Muscle of arm (tissue), 12 donors: Measurements from ENCODE around the gene ADGRV1. TPM values are rescaled to one million over a fixed set of nuclear protein-coding genes. Genes with fewer than 3 reads are reported as not detected.
A peak's percentile ranks its signal among the peaks of the same experiment; 100 is the strongest.

Experiments used
- DNase-seq: peaks from one replicate; pipeline ENCODE4 v3.0.0-alpha.2; 2013
- polyA plus RNA-seq, 12 donors: library from polyadenylated mRNA; unstranded; fragments of 120-200 nt; gene quantifications; one replicate each; pipeline ENCODE4 v1.2.1, GENCODE V29; 2013; ENCODE audit not compliant: insufficient read length in 12 of 12

ADGRV1 gene
- polyA plus RNA-seq, 12 donors, result 0.84 to 4.3 (median 1.3) TPM; not detected in 2

DNA sequence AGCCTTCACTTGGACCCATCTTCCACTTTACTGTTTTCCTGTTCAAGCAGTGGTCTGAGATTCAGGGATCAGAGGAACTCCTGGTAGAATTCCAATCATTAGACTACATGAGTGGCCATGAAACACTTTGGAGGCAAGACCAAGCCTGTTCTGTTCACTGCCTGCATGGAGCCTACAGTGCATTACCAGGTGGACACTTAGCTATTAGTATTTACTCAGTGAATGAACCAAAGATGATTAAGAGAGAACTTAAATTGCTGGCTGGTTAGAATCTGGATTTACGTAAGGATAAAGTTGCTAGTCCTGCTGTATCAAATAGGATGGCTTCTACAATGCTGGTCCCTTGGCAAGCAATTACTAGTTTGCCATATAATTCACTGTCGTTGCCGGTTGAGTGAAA lies 579.0 kb downstream of the ADGRV1 start:
- DNase-seq, result no peak

DNA sequence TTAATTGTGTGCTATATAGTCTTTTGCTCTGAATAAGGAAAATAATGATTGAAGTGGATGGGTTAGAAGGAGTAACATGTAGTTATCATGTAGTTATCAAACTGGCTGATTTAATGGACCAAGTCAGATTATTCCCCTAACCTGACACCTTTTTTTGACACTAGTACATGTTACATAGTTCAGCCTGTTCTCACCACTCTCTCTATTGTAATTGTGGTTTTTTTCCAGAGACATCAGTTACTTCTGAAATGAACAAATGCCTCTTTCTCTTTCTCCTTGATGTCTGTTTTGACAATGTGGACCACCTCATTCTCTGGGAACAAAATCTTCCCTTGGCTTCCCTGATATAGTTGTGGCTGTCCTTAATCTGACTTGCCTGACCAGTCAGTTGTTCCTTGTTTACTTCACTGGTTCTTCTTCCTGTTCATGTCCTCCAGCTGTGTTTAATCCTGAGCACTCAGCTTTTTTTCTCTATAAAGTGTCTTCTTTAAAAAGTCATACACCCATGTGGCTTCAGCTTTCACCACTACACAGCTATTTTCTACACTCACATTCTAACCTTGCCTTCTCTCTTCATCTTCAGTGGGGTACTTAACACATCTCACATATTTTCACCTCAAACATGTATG lies 581.1 kb downstream of the ADGRV1 start:
- no peak for DNase-seq

DNA sequence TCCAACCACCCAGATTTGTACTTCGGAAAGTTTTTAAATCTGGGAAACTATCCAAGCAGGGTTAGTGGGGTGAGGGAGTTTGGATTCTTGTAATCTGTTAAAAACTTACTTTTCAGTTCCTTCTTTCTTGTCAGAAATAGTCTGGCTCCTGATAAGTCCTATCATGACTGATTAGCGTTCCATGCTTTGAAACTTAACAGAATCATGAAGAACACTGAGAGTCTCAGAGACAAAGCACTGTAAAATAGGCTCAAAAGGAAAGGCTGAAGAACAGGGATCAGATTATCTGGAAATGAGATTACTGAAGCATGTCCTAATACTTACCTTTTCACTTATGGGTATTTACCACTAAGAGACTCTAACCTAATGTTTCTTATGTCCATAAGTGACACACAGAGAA lies 582.1 kb downstream of the ADGRV1 start:
- no peak for DNase-seq

DNA sequence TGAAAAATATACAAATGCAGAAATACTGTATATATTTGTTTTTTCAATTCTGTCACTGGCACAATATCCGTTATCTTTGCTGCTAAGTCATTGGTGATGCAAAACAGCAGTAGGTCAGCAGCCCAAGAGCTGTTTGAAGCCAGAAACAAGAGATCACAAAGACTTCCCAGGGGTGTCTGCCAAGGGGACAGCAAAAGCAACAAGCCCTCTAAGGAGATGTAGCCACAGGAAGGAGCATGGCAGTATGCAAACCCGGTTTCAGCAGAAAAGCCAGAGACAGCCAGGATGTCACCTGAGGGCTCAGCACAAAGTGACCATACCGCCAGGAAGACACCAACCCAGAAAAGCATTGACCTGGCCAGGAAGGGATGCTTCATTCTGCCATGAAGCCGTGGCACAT lies 583.0 kb downstream of the ADGRV1 start:
- DNase-seq, result no peak

DNA sequence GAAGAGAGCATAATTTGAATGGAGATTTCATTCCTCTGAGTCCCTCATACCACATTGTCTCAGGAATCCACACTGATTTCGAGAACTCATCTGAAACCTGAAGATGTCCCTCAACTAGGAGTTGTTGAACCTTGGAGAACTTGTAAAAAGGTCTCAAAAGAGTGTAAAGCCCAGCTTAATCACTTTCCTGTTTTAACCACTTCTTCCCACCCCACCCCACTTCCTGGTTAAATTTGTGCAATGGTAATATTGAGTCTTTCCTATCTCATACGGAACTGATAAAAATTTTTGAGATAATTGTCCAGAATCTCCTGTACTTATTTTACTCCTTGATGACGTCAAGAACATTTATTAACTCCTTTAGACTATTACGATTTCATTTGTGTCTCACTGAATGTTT lies 583.8 kb downstream of the ADGRV1 start:
- no peak for DNase-seq

DNA sequence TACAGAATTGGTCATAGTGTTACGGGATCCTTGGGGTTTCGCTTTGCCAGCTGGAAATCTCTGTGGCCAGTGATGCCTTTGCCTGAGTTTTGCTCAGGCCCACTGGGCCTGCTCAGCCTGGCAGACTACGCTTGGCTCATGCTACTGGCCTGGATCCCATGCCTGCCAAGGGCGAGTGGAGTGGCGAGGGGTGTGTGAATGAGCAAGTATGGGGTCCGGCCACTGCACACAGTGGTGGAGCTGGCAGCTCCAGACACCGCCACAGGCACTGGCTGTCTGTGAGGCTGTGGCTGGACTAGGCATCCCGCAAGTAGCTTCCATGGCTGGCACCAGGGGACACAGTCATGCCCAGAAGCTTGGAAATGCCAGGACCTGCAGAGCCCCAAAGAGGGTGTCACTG lies 584.2 kb downstream of the ADGRV1 start:
- no peak for DNase-seq

DNA sequence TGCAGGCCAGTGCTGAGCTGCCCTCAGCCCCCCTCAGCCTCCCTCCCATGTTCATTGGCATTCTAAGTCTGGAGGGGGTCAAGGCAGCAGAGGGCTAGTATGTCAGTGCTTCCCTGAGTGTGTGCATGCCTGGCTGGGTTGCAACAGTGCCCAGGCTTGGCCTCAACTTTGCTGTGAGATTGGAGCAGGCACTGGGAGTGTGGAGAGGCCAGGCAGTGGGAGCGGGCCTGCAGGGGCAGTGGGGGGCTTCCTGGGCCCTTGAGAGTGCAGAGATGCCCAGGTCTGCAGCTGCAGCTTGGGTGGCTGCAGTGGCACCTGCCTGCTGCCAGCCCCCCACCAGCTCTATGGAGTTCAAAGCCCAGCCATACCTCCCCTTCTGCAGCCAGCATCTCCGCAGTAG lies 585.2 kb downstream of the ADGRV1 start:
- no peak for DNase-seq

DNA sequence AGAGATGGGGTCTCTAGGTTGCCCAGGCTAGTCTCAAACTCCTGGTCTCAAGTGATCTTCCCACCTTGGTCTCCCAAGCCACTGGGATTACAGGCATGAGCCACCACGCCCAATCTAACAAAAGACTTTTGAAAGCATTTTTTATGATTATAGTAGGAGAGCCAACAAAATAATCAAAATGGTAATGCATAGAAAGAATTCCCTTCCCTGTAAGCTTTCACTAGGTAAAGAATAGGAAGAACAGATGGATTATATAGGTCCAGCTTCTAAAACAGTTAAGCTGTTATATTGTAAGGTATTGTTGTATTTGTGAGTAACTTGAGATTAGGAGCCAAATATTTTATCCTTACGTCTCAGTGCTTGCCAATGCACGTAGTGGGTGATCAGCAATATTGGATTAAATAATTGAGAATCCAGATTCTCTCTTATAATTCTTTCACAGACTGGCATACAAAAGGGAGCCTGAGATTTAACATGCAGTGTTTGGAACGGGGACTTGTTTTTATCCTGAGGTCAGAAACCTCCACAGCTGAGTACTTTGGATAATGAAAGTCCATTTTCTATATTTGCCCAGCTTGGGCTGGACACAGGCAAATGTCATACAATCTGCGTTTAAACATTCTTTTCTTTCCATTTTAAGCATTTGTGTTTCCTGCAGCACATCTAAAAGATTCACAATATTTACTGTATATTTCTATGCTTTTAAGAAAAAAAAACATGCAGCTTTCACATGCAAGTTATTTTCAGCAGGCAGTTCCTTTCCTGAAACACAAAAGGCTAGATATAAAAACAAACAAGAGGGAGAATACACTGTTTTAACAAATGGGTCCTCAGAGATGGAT lies 586.1 kb downstream of the ADGRV1 start:
- no peak for DNase-seq

DNA sequence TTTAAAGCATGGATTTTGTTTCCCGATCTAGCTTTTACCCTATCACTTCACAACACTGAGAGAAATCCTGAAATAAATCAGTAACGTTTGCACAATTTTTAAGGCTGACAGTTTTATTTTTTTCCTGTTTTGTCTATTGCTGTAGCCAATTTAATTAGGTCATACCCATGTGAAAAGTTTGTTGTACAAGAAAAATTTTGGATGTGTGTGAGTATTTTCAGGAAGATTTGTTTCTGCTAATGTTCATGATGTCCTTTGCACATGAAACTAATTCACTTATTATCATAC lies 586.7 kb downstream of the ADGRV1 start:
- peak; percentile 55 for DNase-seq

DNA sequence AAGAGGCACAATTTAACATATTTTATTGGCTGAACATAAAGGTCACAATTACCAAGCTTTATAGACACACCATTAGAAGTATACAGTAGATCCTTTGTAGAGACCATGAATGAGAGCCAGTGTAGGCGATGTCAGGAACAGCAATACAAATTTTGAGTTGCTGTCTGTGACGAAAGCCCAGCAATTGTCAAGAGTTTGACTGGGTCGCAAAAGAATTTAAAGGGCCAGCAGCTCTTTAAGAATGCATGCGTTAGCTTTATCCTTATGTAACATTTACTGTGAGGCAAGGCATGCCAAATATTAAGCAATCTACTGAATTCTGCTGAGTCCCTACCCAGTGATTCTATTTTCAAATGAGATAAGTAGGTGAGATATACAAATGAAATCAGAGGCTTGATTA lies 587.6 kb downstream of the ADGRV1 start:
- no peak for DNase-seq

DNA sequence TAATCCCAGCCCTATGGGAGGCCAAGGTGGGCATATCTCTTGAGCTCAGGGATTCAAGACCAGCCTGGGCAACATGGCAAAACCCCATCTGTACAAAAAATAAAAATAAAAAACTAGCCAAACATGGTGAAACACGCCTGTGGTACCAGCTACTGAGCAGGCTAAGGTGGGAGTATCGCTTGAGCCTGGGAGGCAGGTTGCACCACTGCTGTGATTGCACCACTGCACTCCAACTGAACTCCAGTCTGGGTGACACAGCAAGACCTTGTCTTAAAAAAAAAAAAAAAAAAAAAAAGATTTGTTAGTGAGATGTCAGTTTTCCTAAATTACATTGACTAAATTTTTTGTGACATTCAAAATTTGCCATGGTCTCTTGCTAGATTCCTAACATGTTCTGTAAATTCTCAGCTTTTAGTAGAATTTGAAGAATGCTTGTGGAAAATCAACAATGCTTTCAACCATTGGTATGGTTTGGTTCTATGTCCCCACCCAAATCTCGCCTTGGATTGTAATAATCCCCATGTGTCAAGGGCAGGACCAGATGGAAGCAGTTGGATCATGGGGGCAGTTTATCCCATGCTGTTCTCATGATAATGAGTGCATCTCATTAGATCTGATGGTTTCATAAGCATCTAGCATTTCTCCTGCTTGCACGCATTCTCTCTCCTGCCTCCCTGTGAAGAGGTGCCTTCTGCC lies 588.5 kb downstream of the ADGRV1 start:
- DNase-seq, result no peak

DNA sequence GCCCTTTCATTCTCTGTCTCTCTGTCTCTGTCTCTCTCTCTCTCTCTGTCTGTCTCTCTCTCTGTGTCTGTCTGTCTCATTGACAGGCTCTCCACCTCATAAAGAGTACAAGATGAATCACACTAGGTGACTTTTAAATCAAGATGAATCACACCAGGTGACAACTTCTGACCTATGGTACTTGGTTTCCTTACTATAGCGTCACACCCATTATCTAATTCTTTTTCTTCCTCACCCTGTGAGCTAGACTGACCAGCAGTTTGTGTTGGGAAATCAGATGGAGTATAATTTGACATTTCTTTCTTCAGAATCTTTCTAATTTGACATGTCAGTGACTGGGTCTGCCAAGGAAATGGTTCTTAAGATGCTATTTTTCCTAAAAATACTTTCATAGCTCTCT lies 591.6 kb downstream of the ADGRV1 start:
- DNase-seq, result no peak

DNA sequence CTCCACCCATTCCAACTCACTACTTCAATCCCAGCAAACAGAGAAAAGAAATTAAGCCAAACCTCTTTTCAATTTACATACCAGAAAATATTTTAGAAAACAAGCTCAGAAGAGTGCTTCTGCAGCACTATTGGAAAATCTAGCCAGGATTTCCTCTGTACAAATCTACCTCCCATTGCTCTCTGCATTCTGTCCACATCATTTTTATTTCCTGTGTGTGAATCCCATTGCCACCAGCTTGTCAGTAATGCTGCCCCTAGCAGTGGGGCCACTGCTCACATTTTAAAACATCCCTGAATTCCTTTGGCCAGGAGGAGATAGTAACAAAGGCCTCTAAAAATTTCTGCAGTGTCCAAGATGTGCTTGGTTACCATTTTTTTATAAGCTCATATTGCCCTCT lies 592.0 kb downstream of the ADGRV1 start:
- no peak for DNase-seq

DNA sequence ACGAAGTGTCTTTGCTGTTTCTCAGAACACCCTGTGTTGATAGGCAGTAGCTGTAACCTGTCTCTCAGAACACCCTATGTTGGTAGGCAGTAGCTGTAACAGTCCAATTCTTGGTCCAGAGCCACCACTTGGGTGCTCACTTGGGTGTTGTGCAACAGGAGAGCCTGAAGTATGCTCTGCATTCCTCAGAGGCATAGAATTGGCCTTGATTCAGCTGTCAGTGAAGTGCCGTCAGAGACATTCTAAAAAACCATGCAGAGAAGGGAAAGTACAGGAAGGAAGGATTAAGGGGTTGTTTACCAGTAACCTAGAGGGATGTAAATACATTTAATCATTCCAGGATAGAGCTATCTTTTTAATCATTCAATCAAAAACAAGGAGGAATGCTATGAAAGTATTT lies 593.4 kb downstream of the ADGRV1 start:
- DNase-seq, result no peak

DNA sequence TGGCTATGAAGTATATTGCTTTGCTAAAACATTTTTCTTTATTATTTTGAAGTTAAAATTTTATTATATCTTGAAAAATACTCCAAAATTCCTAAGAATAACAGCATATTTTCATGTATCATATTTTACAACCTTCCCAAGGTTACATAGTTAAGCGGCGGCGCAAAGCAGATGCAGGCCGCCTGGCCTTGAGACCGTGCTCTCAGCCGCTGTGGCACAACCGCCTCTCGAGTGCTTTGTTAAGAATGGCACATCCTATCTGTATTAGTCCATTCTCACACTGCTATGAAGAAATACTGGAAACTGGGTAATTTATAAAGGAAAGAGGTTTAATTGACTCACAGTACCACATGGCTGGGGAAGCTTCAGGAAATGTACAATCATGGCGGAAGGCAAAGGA lies 595.7 kb downstream of the ADGRV1 start:
- DNase-seq, result no peak

DNA sequence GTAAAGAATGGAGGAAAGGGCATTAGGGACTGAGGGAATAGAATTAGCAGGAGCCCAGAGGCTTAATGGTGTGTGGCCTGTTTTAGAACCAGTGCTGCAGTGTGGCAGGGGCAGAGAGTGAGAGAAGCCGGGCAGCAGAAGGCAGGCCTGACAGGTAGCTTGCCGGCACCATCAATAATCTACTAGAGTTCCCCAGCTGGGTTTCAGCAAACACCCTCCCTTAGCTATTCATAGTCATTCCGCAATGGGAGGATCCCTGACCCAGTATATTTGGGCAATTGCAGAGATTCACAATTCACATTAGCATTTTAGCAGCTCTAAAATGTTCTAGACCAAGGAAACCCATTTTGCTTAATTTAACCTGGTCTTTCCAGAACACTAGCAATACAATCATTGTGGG lies 596.7 kb downstream of the ADGRV1 start:
- no peak for DNase-seq

DNA sequence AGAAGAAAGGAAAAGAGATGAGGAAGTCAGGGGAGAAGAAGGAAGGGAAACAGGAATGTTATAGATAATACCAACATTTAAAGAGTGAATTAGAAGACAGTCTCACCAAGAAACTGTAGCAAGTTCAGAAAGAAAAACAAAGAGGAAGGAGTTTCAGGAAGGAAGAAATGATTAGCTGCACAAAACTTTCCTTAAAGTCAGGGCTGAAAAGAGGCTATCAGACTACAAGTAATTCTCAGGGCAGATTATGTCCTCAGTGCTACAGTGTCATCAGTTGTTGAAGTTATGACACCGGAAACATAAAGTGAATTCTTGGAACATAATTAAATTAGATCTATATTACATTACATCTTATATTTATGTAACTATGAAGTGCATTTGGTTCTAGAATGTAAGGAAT lies 597.6 kb downstream of the ADGRV1 start:
- DNase-seq, result no peak

DNA sequence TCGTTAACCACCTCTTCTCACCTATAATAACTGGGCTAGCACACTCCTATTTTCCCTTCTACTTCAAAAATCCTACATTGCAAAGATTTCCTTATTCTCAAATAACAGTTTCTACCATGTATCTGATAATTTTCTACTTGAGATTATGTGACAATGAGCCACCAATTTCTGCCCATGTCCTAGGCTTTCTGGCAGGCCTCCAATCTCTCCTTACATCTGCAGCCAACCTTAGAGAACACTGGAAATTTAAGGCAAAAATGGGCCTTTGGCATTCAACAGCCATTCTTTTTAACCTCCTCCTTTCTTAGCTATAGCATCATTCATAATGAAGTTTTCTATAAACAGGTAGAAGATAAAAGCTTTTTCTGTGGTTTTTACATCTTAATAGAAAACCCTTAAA lies 599.4 kb downstream of the ADGRV1 start:
- DNase-seq, result no peak

DNA sequence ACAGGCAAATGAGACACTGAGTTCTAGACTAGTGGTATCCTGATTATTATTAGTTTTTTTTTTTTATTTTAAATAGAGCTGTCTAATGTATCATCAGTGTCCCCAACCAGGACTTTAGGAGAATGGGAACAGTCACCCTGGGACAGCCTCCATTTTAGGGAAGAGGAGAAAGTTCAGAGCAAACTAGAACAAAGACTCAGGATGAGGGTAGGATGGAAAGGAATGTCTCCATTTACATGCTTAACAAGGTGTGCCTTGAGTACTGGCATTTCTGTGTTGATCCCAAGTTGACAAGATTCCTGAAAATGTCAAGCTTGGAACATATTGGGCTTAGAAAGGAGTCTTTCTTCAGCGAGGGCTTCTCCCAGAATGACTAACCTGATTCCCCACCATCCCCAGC lies 601.0 kb downstream of the ADGRV1 start:
- DNase-seq, result no peak

DNA sequence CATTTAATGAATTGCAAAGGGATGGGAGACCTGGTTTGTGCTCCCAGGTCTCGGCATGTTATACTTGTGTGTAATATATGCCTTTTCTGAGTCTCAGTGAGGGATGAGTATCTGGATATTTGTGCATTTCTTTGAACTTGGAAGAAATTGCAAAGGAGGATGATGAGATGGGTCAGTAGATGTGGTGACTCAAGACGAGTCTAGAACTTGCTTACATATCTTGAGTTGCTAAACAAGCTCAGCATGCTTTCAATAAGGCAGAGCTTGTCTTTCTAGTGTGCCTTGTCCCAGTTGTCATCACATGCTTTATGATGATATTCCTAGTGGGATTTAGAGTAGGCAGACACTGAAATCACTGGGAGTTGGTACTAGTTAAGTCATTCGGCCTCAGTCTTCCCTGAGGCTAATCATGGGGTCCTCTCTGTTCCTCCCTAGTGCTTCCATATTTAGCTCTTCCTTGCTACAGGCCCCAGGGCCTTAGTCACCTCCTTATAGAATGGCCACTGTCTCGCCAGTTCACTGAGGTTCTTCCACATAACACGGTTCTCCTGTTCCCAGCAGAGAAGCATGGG lies 602.2 kb downstream of the ADGRV1 start:
- no peak for DNase-seq

DNA sequence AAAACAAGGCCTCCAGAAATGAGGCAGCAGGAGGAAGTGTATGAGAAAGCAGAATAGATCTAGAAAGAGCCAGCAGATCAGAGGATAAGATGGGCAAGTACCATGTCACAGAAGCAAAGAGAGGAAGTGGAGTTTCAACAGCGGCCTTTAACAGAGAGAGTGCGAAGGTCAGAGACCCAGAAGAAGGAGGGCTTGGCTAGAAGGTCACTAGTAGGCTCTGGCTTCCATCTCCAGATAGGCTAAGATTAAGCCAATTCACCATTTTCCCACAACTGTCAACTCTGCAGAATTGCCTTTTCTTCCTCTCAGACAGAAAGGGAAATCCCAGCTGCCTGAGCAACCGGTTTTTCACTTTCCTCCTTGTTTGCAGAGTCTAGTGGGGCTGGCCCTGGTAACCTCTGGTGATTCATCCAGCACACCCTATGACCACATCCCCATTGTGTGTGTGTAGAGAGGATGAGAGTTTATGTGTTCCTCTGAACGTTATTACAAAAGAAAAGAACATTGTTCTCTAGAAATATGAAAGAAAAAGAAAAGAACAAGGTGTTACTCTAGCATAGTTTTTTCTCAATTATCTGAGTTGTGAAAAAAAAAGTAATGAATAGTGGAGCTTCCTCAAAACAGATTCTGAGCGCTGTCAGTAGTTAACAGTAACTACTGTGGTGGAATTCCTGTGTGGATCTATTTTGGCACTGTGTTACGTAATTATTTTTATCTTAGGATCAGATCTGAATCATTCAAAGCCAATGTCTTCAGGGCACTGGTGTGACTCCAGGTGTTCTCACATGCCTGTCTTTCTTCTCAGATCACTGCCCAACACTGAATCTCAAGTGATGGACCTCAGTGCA lies 604.2 kb downstream of the ADGRV1 start:
- DNase-seq, result no peak

DNA sequence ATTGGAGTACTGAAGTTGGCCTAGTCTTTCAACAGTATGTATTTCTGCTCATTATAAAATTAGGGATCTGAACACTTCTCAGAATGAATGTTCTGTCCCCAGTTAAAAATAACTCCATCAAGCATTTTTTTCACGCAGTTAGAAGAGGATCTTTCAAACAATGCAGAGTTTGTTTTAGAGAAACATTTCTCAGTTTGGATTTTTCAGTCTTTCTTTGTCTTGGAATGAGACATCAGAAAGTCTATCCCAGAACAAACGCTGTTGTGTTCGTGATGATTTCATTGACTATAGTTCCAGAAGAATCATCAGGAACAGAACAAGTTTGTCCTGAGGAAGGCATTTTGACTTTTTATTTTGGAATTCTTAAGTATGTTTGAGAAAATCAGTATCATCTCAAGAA lies 605.8 kb downstream of the ADGRV1 start:
- DNase-seq, result no peak
